B cell (primary cell): ENCODE data around the gene SURF2.

Experiments
- EZH2 ChIP-seq: IDR thresholded peaks from 2 replicates; pipeline ENCODE4 v1.6.1; 2012; ENCODE audit warnings: borderline replicate concordance, low read depth, mild to moderate bottlenecking, moderate library complexity, low read length; ENCODE audit not compliant: insufficient read depth, poor library complexity, severe bottlenecking
- TF ChIP-seq, protein P1 (sequence below): fragments of 200-600 bp; IDR thresholded peaks from one replicate; pipeline ENCODE4 v1.8.0; 2022; ENCODE audit warnings: antibody characterized with exemption, mild to moderate bottlenecking

GRCh38 chr9:133331641-133332380 is 24.5 kb upstream of the SURF2 start:
- TF ChIP-seq, protein P1, sequence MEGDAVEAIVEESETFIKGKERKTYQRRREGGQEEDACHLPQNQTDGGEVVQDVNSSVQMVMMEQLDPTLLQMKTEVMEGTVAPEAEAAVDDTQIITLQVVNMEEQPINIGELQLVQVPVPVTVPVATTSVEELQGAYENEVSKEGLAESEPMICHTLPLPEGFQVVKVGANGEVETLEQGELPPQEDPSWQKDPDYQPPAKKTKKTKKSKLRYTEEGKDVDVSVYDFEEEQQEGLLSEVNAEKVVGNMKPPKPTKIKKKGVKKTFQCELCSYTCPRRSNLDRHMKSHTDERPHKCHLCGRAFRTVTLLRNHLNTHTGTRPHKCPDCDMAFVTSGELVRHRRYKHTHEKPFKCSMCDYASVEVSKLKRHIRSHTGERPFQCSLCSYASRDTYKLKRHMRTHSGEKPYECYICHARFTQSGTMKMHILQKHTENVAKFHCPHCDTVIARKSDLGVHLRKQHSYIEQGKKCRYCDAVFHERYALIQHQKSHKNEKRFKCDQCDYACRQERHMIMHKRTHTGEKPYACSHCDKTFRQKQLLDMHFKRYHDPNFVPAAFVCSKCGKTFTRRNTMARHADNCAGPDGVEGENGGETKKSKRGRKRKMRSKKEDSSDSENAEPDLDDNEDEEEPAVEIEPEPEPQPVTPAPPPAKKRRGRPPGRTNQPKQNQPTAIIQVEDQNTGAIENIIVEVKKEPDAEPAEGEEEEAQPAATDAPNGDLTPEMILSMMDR: no peak
- TF ChIP-seq EZH2: no peak
